HG03159 (cell line): ENCODE data around the gene ZNF746.

Experiments
- ATAC-seq: cut with Tn5 transposase; IDR thresholded peaks from one replicate; pipeline ENCODE4 v1.9.1; 2021; ENCODE audit warnings: mild to moderate bottlenecking, moderate library complexity; ENCODE audit not compliant: unreplicated experiment

The ZNF746 gene

DNA sequence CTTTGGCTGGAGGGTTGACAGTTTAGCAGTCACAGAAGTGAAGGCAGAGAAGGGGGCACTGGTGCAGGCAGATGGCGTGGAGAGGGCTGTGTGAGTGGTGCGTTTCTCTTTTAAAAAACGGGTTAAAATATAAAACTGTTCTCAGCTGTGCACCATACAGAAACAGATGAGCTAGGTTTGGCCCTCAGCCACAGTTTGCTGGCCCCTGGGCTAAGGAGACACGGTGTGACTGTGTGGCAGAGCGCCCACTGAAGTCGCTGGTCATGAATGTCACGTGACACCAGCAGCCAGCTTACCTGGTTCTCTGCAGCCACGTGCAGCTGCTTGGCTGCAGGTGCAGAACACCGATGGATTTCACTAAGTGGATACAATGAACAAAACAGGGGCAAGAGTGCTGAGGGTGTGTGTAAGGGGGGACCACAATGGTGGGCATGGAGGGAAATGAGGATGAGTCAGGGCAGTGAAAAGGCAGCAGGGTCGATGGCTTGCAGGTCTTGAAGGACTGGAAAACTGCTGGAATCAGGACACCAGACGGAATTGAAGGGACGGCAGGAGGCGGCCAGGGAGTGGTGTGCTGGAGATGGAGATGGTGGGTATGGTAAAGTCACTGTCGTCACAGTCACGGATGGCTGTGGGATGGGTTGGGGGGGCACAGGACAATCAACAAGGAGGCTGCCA is 7.4 kb downstream of the ZNF746 start:
- ATAC-seq, result no peak

DNA sequence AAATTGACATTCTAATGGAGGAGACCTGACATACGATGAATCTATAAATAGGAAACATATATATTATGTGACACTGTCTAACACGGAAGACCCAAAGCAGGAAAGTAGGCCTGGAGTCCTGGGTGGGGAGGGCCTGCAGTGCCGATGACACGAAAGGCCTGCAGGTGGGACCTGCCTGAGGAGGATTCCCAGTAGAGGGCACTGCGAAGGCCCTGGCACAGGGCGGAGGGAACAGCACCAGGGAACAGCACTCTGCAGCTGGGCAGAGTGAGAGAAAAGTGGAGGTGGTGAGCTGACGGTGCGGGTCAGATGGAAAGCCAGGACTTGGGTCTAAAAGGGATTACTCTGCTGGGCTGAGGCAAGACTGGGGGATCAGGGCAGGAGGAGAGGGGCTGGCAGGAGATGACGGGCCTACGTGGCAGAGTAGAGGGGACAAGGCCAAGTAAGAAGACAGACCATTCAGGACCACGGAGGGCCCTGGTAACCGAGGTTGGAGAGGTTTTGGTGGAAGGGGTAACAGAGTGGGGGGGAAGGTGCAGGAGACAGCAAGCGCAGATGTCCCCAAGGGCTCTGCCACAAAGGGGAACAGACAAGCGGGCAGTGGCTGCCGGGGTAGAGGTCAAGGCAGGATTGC is 8.1 kb downstream of the ZNF746 start:
- no peak for ATAC-seq

DNA sequence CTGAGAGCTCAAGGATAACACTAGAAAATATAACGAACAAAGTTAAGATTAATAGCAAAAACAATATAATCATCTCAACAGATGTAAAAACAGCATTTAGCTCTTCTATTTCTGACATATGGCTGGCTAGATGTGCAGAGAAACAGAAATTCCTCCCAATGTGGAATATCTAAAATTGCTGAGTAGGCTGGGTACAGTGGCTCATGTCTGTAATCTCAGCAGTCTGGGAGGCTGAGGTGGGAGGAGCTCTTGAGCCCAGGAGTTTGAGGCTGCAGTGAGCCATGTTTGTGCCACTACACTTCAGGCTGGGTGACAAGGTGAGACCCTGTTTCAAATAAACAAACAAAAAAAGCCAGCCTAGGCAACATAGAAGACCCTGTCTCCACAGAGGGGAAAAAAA is 18.0 kb downstream of the ZNF746 start:
- ATAC-seq, result no peak

DNA sequence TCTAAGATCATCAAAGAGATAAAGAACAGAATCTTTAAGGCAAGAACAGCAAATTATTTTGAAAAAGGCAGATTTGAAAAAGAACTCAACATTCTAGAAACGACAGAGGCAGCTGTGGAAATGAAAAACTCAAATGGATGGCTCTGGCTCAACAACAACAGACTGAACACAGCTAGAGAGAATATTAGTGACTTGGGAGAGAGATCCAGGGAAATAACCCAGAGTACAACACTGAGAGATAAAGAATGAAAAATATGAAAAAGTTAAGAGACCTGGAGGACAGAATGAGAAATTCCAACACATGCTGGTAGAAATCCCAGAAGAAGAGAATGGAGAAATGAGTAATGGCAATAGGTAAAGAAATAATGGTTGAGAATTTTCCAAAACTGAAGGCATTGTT is 18.9 kb downstream of the ZNF746 start:
- no peak for ATAC-seq

DNA sequence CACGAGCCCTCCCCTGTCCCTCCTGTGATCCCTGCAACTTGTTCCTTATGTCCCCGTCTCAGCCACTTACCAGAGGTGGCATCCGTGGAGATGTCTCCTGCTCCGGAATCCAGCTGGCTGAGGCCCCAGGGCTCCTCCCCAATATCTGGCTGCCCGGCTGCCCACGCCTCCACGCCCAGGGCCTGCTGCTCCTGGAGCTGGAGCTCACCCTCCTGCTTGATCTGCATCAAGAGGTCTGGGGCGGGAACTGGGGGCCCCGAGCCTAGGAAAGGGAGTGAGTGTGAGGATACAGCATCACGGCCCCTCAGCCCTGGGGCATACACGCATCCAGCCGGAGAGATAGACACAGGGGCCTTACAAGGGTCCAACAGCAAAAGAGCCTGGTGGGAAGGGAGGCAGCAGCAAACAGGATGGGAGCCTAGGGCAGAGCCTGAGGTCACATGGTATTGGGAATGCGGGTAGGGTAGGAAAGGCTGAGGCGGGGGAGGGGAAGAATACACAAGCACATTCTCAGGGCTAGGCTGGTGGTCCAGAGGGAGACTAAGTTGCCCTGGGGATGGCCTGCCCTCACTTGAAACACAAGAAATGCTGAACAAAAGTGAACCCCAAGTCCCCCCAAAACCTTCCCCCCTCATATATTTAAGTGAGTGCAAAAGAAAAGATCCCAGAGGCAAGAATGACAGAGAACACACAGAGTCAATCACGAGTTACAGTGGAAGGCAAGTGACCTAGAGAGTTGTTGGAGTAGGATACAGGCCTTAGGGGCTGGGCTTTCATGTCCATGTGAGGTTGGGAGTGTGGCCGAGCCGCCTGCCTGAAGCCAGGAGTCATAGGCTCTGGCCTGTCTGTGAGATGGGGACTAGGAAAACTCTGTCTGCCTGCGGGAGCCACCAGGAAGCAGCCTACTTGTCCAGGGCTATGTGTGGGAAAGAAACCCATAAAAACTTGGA is 19.8 kb downstream of the ZNF746 start:
- no peak for ATAC-seq

DNA sequence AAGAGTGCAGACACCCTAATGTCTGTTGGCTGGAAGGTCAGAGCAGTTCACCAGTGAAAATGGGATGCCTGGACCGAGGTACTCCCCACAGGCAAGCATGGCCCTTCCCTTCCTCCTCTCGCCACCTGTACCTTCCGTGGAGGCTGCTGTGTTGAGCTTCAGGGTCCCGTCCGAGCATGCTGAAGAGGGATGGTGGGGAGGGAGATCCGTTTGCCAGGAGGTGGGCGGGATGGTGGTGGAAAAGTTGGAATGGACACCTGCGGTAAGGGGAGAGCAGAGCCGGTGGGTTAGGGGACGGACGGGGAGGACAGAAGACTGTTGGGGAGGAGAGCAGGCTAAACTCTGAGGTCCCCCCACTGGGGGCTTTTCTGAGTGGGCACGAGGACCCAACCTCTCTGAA is 20.8 kb downstream of the ZNF746 start:
- ATAC-seq, result no peak

DNA sequence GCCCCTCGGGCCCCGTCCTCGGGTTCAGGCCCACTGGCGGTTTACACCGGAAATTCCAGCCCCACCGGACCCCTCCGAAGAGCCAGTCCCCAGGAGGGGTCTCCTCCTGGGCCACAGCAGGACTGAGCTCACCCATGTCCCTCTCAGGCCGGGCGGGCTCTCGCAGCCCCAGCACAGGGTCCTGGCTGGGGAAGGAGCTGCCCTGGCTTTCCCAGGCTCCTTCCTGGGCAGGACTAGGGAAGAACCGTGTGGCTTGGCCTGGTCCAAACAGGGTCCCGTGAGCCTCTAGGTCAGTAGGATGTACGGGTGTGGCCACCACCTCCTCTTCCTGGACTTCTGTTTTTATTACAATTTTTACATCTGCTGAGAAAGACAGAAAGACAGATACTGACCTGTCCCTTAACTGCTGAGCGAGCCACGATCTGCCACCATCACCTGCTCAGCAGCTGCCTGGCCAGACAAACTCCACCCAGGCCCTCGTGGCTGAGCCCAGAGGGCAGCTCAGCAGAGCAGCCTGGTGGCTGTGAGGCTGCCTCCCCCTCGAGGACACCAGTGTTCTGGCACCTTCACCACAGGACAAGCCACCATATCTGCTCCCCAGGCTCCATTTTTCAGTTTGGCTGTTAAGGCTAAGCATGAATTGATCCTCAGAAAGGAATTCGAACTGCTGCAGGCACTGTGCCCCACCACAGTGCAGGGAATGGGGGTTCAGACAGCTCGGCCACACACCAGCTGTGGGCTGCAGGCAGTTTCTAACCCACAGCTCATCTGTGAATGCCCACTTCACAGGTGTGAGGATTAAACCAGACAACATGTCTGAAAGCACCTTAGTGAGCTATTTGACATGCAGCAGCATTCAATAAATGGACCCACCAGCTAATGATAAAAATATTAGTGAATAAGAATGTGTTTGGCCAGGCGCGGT is 22.2 kb downstream of the ZNF746 start:
- no peak for ATAC-seq

DNA sequence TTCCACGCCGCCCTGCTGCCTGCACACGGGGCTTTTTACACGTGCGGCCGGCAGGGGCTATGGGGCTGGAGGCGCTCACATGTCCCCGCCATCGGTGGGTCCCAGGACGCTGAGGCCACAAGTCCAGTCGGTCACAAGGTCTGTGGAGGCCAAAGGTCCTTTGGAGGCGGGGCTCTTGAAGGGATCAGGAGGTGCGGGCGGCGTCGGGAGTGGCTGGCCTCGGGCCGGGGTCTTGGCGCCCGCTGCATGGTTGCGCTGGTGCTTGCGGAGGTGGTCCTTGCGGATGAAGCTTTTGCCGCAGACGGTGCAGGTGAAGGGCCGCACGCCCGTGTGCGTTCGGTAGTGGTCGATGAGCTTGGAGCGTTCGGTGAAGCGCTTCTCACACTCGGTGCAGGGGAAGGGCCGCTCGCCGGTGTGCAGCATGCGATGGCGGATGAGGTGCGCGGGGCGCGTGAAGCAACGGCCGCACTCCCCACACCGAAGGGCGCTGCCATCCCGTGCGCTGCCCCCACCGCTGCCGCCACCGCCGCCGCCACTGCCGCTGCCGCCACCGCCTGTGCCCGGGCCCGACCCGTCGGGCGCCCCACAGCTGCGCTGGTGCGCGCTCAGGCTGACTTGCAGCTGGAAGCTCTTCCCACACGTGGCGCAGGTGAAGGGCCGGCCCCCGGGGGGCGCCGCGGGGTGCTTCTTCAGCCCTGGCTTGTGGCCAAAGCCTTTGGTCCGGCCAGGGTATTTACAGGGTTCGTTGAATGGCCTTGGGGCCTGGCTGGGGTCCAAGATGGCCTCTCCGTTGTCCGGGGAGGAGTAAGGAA is 23.1 kb downstream of the ZNF746 start:
- no peak for ATAC-seq

DNA sequence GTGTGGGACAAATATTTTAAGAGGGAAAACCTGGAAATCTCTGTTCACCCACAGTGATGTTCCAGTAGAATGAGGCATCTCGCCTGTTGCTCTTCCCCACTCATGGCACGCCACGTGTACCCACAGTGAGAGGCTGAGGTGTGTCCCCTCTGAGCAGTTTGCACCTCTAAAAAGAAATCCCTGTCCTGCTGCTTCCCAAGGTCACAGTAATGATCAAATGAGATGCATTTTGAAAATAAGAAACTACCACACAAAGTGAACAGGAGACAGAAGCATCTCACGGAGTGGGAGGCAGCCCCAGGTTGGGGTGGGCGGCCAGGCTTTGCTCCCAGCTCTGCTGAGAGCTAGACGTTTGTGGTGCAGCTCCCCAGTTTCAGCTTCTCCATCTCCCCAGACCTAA is 24.4 kb downstream of the ZNF746 start:
- ATAC-seq, result no peak

DNA sequence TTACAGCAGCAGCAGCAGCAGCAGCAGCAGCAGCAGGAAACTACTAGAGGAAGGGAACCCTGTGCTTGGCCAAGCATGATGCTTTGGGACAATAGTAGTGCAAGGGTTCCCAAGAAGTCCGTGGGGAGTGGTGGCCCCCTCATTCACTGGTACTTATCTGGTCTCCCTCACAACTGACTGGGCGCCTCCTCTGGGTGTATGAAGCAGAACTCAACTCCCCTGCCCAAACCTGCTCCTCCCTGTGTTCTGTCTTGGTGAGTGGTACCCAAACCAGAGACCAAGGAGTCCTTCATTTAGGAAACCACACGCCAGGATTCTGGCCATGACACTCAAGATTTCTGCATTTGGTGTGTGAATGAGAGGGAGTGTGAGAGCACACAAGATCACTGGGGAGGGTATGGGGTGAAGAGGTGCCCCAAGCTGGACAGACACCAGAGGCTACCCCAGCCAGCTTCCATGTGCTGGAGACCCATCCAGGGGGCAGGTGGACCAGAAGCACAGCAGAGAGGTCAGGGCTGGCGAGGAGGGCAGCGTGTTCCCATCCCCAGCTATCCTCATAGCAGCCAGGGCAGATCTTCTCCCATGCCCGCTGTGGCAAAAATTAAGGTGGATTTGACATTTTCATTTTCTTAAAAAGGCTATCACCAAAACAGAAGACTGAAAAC is 26.2 kb downstream of the ZNF746 start:
- ATAC-seq, result no peak

DNA sequence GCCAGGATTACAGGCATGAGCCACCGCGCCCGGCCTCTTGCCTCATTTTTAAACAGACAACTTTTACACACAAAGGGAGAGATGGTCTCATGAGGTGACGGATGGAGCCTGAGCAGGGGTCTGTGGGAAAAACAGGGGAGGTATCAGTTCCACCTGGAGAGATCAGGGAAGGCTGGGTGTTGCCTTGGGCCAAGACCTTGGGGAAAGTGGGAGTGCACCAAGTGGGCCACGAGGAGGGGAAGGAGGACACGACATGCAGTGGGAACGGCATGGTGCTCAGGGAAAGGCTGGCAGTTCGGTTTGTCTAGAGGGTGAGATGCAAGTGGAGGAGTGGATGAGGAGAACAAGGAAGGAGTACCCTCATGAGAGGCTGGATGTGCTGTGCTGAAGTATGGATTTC is 27.8 kb downstream of the ZNF746 start:
- ATAC-seq, result no peak

DNA sequence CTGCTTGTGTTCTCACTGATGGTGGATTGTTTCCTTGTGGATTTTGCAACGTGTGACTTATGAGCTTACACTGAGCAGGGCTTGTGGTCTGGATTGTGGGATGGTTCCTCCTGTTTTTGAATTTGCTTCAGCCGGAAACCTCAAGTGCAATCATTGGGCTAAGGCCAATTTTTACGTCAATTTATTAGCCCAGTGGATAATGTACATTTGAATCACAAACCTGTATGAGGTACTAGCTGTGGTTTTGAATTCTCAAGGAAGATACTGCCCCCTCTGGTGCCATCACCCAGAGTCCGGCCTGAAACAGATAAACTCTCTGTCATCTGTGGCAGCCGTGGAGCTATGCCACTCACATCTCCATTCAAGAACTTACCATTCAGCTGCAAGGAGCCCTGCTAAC is 29.4 kb downstream of the ZNF746 start:
- ATAC-seq, result no peak

DNA sequence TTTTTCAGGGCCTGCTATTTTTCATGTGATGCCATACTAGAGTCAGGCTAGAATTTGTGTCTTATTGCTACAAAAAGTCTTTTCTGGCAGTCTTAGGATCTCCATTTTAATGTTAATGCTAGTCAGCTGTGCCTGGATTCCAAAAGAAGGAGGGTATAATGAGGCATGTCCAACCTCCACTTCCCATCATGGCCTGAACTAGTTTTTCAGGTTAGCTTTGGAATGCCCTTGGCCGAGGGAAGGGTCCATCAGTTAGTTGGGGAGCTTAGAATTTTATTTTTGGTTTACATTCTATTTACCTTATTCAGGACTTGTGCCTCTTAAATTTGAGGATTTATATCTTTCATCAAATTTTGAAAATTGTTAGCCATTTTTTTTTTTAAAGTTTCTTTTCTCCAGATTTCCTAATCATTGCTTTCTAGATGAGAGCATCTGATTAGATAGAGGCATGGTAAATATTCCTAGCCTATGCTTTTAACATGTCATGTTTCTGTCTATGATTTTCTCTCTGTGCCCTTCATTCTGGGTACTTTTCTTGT is 30.2 kb downstream of the ZNF746 start:
- no peak for ATAC-seq

DNA sequence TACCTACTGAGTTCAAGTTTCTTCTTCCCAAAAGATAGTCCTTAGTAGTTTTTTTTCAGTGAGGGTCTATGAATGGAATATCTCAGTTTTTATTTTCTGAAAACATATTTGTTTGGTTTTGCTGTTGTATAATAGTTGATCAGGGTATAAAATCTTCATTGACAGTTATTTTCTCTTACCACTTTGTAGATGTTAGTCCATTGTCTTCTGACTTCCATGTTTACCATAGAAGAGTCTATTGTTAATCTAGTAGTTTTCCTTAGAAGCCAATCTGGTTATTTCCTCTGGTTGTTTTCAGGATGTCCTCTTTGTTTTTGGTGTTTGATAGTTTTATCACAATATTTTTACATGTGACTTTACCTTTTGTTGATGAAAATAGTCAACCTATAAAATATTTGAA is 31.2 kb downstream of the ZNF746 start:
- no peak for ATAC-seq

DNA sequence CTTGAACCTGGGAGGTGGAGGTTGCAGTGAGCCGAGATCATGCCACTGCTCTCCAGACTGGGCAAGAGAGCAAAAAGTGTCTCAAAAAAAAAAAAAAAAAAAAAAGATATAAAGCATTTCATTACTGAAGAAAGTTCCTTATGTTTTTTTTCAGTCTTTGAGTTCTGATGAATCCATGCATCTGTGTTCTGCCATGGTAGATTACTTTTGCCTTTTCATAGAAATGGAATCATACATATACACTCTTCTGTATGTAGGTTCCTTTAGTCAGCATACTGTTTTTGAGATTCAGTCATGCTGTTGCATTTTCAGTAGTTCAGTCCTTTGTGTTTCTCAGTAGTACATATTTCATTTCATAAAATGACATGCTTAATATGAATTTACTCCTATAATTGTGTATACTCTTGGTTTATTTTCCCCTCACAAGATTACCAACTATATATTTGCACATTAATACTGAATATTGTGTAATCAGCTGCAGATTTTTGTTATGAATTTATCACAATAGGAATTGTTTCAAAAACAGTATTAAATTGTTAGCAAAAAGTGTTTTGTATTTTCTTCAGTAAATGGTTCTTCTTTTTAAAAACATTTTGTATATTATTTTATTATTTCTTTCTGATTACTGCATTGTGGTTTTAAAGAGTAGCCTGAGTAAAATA is 34.0 kb downstream of the ZNF746 start:
- no peak for ATAC-seq

DNA sequence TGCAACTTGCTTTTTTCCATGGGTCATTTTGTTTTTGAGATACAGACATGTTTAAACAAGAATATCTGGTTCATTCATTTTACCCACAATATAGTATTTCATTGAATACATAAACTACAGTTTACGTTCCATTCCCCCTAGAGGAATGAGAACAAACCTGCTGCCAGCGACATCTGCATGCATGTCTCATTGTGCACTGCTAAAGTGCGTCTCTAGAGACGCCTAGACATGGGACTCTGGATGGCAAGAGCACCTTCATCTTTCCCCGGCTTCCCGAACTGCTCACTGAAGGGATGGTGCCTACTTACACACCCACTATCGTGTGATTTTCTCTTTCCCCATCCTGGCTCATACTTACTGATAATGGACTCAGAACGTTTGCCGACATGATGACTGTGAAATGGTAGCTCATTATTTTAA is 35.5 kb downstream of the ZNF746 start:
- ATAC-seq, result no peak

DNA sequence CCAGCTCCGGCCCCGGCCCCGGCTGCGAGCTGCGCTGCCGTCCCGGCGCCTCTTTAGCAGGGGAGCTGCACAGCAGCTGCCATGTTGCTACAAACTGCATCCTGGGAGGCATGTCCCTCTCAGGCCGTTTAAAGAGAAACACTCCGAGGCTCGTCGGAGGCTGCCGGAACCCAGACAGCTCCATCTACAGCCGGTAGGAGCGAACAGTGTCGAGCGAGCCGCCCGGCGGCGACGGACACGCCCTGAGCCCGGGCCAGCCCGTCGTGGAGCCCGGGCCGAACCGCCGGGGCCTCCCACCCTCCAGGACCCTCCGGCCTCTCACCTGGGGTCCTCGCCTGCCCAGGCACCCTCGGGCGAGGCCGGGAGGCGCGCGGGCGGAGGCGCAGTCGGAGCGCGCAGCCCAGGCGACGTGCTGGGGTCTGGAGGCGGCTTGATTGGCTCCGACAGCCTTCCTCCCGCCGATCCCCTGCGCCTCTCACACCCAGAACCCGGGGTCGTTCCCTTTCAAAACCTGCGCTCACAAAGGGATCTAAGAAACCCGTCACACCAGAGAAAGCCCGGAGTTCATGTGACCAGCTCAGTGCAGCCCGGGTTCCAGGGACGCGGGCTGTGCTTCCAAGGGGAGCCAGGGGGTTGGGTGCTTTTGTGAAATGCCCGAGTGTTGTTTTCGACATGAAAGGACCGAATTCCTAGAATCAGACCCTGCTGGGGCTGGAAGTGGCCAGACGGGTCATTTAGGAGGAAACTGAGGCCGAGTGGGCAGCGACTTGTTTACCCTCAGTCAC is 36.9 kb downstream of the ZNF746 start, which contains the start of gene ZNF777:
ZNF777 (minus strand) TSS at position 570 of the 785 bp plus-strand sequence. CDS start 5,040 bp downstream, outside the sequence.
- peak; percentile 98 for ATAC-seq
